ENCODE data around the gene C11orf54.

- TF ChIP-seq CTCF (IDR thresholded peaks at IDR 0.05 in 2 of 3, conservative IDR thresholded peaks at IDR 0.05 in 1 of 3; ENCODE audit: control insufficient read depth in 2 of 3, extremely low read depth in 1 of 3, insufficient read depth in 1 of 3, low read depth in 3 of 3, low read length in 3 of 3), result no peak
- TF ChIP-seq HCFC1 (IDR thresholded peaks at IDR 0.05; ENCODE audit: low read length), result no peak
- TF ChIP-seq CHD4 (IDR thresholded peaks at IDR 0.05), result no peak
- TF ChIP-seq E2F4 (IDR thresholded peaks at IDR 0.05; ENCODE audit: low read depth, low read length), result no peak
Observed at GRCh38 chr11:93766504-93766903, 25.0 kb downstream of the C11orf54 start.
